ACC112 (cell line): ENCODE results near the gene EXD3.

Source experiments
- H2AFZ ChIP-seq: fragments of 200-600 bp; sonication (generic); one replicate; pipeline ENCODE4 v1.6.0; 2017; ENCODE audit warnings: antibody characterized with exemption, low read length; ENCODE audit not compliant: unreplicated experiment
- H3K27ac ChIP-seq: fragments of 200-600 bp; sonication (generic); 2 replicates; pipeline ENCODE4 v1.5.1; 2014; ENCODE audit warnings: low read depth, mild to moderate bottlenecking, antibody characterized with exemption, low read length, moderate library complexity
- H3K27me3 ChIP-seq: fragments of 200-600 bp; sonication (generic); 2 replicates; pipeline ENCODE4 v1.6.1; 2014; ENCODE audit warnings: mild to moderate bottlenecking, antibody characterized with exemption, low read length, moderate library complexity, mixed read lengths; ENCODE audit not compliant: insufficient read depth
- H3K36me3 ChIP-seq: fragments of 200-600 bp; sonication (generic); 2 replicates; pipeline ENCODE4 v1.6.1; 2016; ENCODE audit warnings: mild to moderate bottlenecking, antibody characterized with exemption, low read length, moderate library complexity, mixed read lengths; ENCODE audit not compliant: insufficient read depth
- H3K4me1 ChIP-seq: fragments of 200-600 bp; sonication (generic); one replicate; pipeline ENCODE4 v1.6.1; 2016; ENCODE audit warnings: low read length, mixed read lengths; ENCODE audit not compliant: insufficient read depth, unreplicated experiment, control insufficient read depth
- H3K4me3 ChIP-seq: fragments of 200-600 bp; sonication (generic); 2 replicates; pipeline ENCODE4 v1.5.1; 2014; ENCODE audit warnings: mild to moderate bottlenecking, low read depth, low read length
- H3K79me2 ChIP-seq: fragments of 200-600 bp; sonication (generic); one replicate; pipeline ENCODE4 v1.6.0; 2016; ENCODE audit warnings: low read length; ENCODE audit not compliant: control insufficient read depth, unreplicated experiment, insufficient read depth

EXD3 gene

DNA sequence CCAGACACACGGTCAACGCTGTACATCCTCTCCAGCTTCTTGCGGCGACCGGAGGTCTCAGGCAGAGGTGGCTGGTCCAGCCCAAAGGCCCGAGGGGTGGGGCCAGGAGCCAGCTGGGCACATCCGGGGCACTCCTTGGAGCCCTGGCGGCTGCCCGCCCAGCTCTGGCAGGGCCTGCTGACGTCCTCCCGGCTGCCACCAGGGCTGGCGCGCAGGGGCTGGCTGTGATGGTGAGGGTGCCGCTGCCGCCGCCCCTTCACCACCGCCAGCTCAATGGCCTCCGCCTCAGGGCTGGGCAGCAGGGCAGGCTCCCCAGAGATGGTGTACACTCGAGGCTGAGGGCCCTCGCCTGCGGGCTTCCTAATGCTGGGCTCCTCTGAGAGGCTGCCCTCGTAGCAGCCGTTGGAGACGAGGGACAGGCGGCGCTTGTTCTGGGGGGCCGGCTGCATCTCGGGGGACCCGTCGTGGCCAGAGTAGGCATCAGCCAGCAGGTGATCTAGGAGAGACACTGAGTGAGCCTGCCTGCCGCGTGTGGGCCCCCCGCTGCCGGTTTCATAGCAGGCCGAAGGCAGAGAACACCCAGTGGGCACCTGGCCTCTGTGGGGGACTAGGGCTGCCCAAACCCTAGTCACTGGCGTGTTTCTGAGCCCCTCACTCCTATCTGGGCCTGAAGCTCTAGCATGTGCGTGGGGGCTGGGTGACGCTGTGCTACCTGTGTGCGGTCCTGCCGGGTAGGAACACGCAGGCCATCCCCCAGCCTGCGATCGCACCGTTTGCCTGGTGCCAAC, 34.6 kb upstream of the EXD3 start:
- no peak overlapping the region for H2AFZ ChIP-seq
- H3K27ac ChIP-seq: peak overlapping the region; percentile 77; the same call in 1 of the 2 replicates
- H3K27me3 ChIP-seq: no peaks in the 10 kb centered on the region
- peak overlapping the region; percentile 98 for H3K4me3 ChIP-seq
- peaks cover 34% of the 10 kb centered on the region for H3K4me1 ChIP-seq
- peaks cover 14% of the 10 kb centered on the region for H3K79me2 ChIP-seq
- peaks cover 5% of the 10 kb centered on the region; the same call in 1 of the 2 replicates for H3K36me3 ChIP-seq

DNA sequence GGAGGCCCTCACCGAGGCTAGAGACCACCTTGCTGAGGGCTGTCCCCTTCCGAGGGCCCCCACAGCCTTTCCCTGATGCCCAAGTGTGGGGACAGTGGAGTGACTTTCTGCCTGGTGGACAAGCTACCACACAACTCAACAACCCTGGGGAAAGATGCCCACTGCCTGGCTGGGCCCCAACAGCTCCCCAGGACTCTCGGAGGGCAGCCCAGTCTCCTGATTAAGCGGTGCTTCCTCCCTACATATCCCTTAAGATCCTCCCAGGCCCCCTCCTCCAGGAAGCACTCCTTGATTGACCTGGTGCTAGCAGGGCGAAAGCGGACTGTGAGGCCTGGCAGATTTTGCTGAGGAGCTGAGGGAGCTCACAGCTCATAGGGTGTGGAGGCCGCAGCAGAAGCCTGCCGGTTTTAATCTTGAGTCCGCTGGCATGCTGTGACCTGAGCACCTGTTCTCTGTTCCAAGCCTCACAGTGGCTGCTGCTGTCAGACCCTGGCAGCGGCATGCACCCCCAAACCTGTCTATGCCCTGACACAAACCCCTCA, 34.0 kb upstream of the EXD3 start:
- H2AFZ ChIP-seq: no peak overlapping the region
- peaks cover 14% of the 10 kb centered on the region for H3K79me2 ChIP-seq
- peaks cover 10% of the 10 kb centered on the region; the same call in 1 of the 2 replicates for H3K36me3 ChIP-seq
- no peaks in the 10 kb centered on the region for H3K27me3 ChIP-seq
- peak overlapping the region; percentile 98 for H3K4me3 ChIP-seq
- H3K27ac ChIP-seq: peak overlapping the region; percentile 77
- peaks cover 34% of the 10 kb centered on the region for H3K4me1 ChIP-seq

GRCh38 chr9:137456061-137456863, 33.3 kb upstream of the EXD3 start:
- H3K27ac ChIP-seq: peak overlapping the region; percentile 77

DNA sequence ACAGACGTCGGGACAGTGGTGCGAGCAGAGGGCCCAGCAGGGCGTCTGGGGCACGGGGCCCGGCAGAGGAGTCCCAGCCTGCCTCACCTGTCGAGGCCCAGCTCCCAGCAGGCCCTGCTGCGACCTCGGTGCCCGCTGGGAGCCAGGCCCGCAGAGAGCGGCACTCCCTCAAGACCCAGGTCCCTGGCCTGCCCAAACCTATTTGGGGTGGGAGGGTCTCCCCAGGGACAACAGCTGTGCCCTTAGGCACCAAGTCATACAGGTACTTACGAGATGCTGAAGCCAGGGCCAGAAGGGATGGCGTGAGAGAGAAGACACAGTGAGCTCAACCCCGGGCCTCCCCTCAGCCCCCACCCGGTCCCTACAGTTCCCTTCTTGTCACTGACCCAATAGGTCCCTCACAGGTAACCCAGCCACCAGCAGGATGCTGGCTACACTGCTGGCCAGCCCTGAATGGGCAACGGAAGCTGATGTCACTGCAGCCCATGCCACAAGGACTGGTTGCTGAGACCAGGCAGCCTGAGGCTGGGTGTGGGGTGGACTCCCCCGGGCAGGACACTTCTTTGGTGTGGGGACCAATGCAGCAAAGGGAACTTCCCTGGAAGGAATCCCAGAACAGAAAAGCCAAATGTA, 32.5 kb upstream of the EXD3 start:
- Histone ChIP-seq H3K27ac (no peak overlapping the region; the same call in 1 of the 2 replicates), H3K36me3 (peaks cover 10% of the 10 kb centered on the region; the same call in 1 of the 2 replicates), H3K4me3 (no peak overlapping the region), H2AFZ (no peak overlapping the region), H3K27me3 (no peaks in the 10 kb centered on the region), H3K79me2 (peaks cover 14% of the 10 kb centered on the region), H3K4me1 (peaks cover 34% of the 10 kb centered on the region)

More at GRCh38 chr9:137456061-137456863, 33.3 kb upstream of the EXD3 start:
- no peaks in the 10 kb centered on the region for H3K27me3 ChIP-seq
- peaks cover 10% of the 10 kb centered on the region; the same call in 1 of the 2 replicates for H3K36me3 ChIP-seq
- no peak overlapping the region for H2AFZ ChIP-seq
- peaks cover 14% of the 10 kb centered on the region for H3K79me2 ChIP-seq
- peaks cover 34% of the 10 kb centered on the region for H3K4me1 ChIP-seq
- H3K4me3 ChIP-seq: peak overlapping the region; percentile 98; the same call in 1 of the 2 replicates

GRCh38 chr9:137454597-137455358, 31.8 kb upstream of the EXD3 start:
- H3K4me1 ChIP-seq: peaks cover 34% of the 10 kb centered on the region
- H2AFZ ChIP-seq: no peak overlapping the region
- H3K79me2 ChIP-seq: peaks cover 14% of the 10 kb centered on the region
- peaks cover 10% of the 10 kb centered on the region; the same call in 1 of the 2 replicates for H3K36me3 ChIP-seq
- H3K27ac ChIP-seq: no peak overlapping the region
- no peak overlapping the region for H3K4me3 ChIP-seq
- no peaks in the 10 kb centered on the region for H3K27me3 ChIP-seq

- Histone ChIP-seq H3K36me3 (peaks cover 10% of the 10 kb centered on the region; the same call in 1 of the 2 replicates), H2AFZ (no peak overlapping the region), H3K4me3 (no peak overlapping the region), H3K27me3 (no peaks in the 10 kb centered on the region), H3K4me1 (peaks cover 29% of the 10 kb centered on the region), H3K27ac (no peak overlapping the region), H3K79me2 (peaks cover 14% of the 10 kb centered on the region)
These were observed 31.2 kb upstream of the EXD3 start for GRCh38 chr9:137454145-137454596.

DNA sequence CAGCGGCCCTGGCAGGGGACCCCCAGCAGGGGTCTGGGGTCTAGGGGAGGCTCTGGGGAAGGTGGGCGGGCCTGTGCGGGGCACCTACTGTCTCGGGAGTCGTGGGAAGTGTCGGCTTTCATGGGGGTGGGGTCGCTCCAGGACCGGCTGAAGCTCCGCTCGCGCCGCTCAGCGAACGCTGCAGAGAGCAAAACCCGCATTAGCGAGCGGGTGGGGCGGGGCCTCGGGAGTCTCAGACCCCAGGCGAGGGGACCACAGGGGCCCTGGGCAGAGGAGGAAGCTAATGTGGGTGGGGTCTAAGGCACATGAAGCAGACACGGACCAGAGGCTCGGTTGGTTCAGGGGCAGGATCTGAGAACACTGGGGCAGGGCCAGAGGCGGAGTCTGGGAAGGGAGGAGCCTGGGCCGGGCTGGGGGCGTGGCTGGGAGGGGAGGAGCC, 30.7 kb upstream of the EXD3 start:
- peaks cover 10% of the 10 kb centered on the region; the same call in 1 of the 2 replicates for H3K36me3 ChIP-seq
- H3K4me1 ChIP-seq: peaks cover 29% of the 10 kb centered on the region
- no peak overlapping the region for H3K4me3 ChIP-seq
- no peak overlapping the region for H2AFZ ChIP-seq
- no peak overlapping the region for H3K27ac ChIP-seq
- peaks cover 12% of the 10 kb centered on the region for H3K79me2 ChIP-seq
- H3K27me3 ChIP-seq: no peaks in the 10 kb centered on the region

GRCh38 chr9:137452761-137453642, 30.0 kb upstream of the EXD3 start:
- Histone ChIP-seq H3K4me1 (peaks cover 25% of the 10 kb centered on the region), H3K4me3 (no peak overlapping the region), H3K79me2 (peaks cover 5% of the 10 kb centered on the region), H2AFZ (no peak overlapping the region), H3K27ac (no peak overlapping the region), H3K36me3 (peaks cover 10% of the 10 kb centered on the region; the same call in 1 of the 2 replicates), H3K27me3 (no peaks in the 10 kb centered on the region)
